Endodermal cell (in vitro differentiated cells): ENCODE data around the gene ARSJ. TPM values are rescaled to one million over a fixed set of nuclear protein-coding genes. Genes with fewer than 3 reads are reported as not detected.
A peak's percentile ranks its signal among the peaks of the same experiment; 100 is the strongest.

Experiments used
- DNase-seq: peaks from one replicate; pipeline ENCODE4 v3.0.0-alpha.2; 2017
- H3K27ac ChIP-seq: 2 replicates; pipeline ENCODE4 v1.5.1; 2013; ENCODE audit warnings: mild to moderate bottlenecking, low read depth, low read length, moderate library complexity
- H3K27me3 ChIP-seq: 2 replicates; pipeline ENCODE4 v1.6.1; 2013; ENCODE audit warnings: mild to moderate bottlenecking, low read length, moderate library complexity; ENCODE audit not compliant: insufficient read depth, control insufficient read depth, poor library complexity, severe bottlenecking
- H3K36me3 ChIP-seq: 2 replicates; pipeline ENCODE4 v1.7.0; 2013; ENCODE audit warnings: mild to moderate bottlenecking, low read length, moderate library complexity; ENCODE audit not compliant: control insufficient read depth, insufficient read depth
- H3K4me1 ChIP-seq: one replicate; pipeline ENCODE4 v1.7.0; 2013; ENCODE audit warnings: low read length; ENCODE audit not compliant: control insufficient read depth, insufficient read depth
- H3K4me3 ChIP-seq: 2 replicates; pipeline ENCODE4 v1.5.1; 2013; ENCODE audit warnings: mild to moderate bottlenecking, low read length, moderate library complexity
- H3K9ac ChIP-seq: 2 replicates; pipeline ENCODE4 v1.6.1; 2013; ENCODE audit warnings: mild to moderate bottlenecking, low read length, moderate library complexity; ENCODE audit not compliant: poor library complexity, severe bottlenecking; ENCODE audit errors: extremely low read depth
- H3K9me3 ChIP-seq: 2 replicates; pipeline ENCODE4 v1.6.1; 2013; ENCODE audit warnings: mild to moderate bottlenecking, low read length, moderate library complexity; ENCODE audit not compliant: control insufficient read depth
- H3K27ac Mint-ChIP-seq: 2 replicates; pipeline ENCODE4 v1.8.0; 2020; ENCODE audit warnings: mixed read lengths
- H3K27me3 Mint-ChIP-seq: 2 replicates; pipeline ENCODE4 v1.8.0; 2021; ENCODE audit warnings: mild to moderate bottlenecking, mixed read lengths; ENCODE audit not compliant: insufficient read depth
- H3K36me3 Mint-ChIP-seq: 2 replicates; pipeline ENCODE4 v1.8.0; 2020; ENCODE audit warnings: low read depth, mixed read lengths
- H3K4me1 Mint-ChIP-seq: 2 replicates; pipeline ENCODE4 v1.8.0; 2020; ENCODE audit warnings: mixed read lengths
- H3K4me3 Mint-ChIP-seq: 2 replicates; pipeline ENCODE4 v1.8.0; 2020; ENCODE audit warnings: mild to moderate bottlenecking, moderate library complexity, mixed read lengths
- H3K9me3 Mint-ChIP-seq: 2 replicates; pipeline ENCODE4 v1.8.0; 2020; ENCODE audit warnings: mild to moderate bottlenecking, mixed read lengths
- CTCF ChIP-seq: fragments of 200-600 bp; sonication (generic); conservative IDR thresholded peaks from 2 replicates; pipeline ENCODE4 v1.5.0; 2021; ENCODE audit warnings: antibody characterized with exemption, mild to moderate bottlenecking
- WGBS, 2 experiments: methylation state at CpG; one replicate each; pipeline versions ENCODE4 v1.1.5 to v1.1.7; 2013; ENCODE audit warnings: missing lambda C conversion rate in 2 of 2, mixed read lengths in 1 of 2; ENCODE audit not compliant: insufficient coverage in 1 of 2, insufficient read length in 1 of 2; 5-methylcytosine and 5-hydroxymethylcytosine counted together
- total RNA-seq, 2 donors: library from RNA; stranded (reverse); fragmentation: NEBNext Ultra II Directional in 1 of 2; extraction: Animal tissue kit (Norgen Biotek cat#: 25700) in 1 of 2; gene quantifications; 2 replicates in 1 of 2; 3 replicates in 1 of 2; pipeline ENCODE4 v1.2.1, GENCODE V29; 2021

ARSJ gene
- total RNA-seq, 2 donors from 2014 or later = 0.35 to 0.77 TPM

GRCh38 chr4:113952452-113953029, 26.9 kb downstream of the ARSJ start:
- TF ChIP-seq CTCF = peak; percentile 91
- Mint-ChIP-seq H3K9me3 (no peaks in the 10 kb centered on the region), H3K4me1 (no peaks in the 10 kb centered on the region), H3K4me3 (no peak overlapping the region), H3K36me3 (no peaks in the 10 kb centered on the region), H3K27ac (no peak overlapping the region), H3K27me3 (peaks cover 7% of the 10 kb centered on the region)
- Histone ChIP-seq H3K4me3 (no peak overlapping the region), H3K9ac (no peak overlapping the region), H3K36me3 (no peaks in the 10 kb centered on the region), H3K27ac (no peak overlapping the region), H3K9me3 (no peaks in the 10 kb centered on the region), H3K27me3 (no peaks in the 10 kb centered on the region), H3K4me1 (no peaks in the 10 kb centered on the region)
- 35 to 47% methylated on average over 7 to 9 of the region's 9 CpGs for WGBS, 2 experiments
- DNase-seq = peak; percentile 80

- H3K27ac Mint-ChIP-seq = no peak overlapping the region
- H3K4me1 Mint-ChIP-seq = no peaks in the 10 kb centered on the region
- H3K9me3 Mint-ChIP-seq = no peaks in the 10 kb centered on the region
- 89 to 98% methylated on average over 4 to 6 of the region's 6 CpGs for WGBS, 2 experiments
- Histone ChIP-seq H3K4me1 (no peaks in the 10 kb centered on the region), H3K9me3 (no peaks in the 10 kb centered on the region), H3K36me3 (no peaks in the 10 kb centered on the region), H3K4me3 (no peak overlapping the region), H3K9ac (no peak overlapping the region), H3K27me3 (no peaks in the 10 kb centered on the region), H3K27ac (no peak overlapping the region)
- no peak for TF ChIP-seq CTCF
- peaks cover 7% of the 10 kb centered on the region for H3K27me3 Mint-ChIP-seq
- DNase-seq = no peak
- no peak overlapping the region for H3K4me3 Mint-ChIP-seq
- H3K36me3 Mint-ChIP-seq = no peaks in the 10 kb centered on the region
Observed at GRCh38 chr4:113951263-113951662, 28.2 kb downstream of the ARSJ start.

GRCh38 chr4:113950207-113950606, 29.2 kb downstream of the ARSJ start:
- H3K36me3 Mint-ChIP-seq = no peaks in the 10 kb centered on the region
- TF ChIP-seq CTCF = no peak
- H3K4me1 Mint-ChIP-seq = no peaks in the 10 kb centered on the region
- peaks cover 7% of the 10 kb centered on the region for H3K27me3 Mint-ChIP-seq
- H3K9me3 Mint-ChIP-seq = no peaks in the 10 kb centered on the region
- H3K4me3 ChIP-seq = no peak overlapping the region
- no peaks in the 10 kb centered on the region for H3K36me3 ChIP-seq
- no peak overlapping the region for H3K27ac ChIP-seq
- H3K27me3 ChIP-seq = no peaks in the 10 kb centered on the region
- no peak overlapping the region for H3K9ac ChIP-seq
- H3K27ac Mint-ChIP-seq = no peak overlapping the region
- H3K4me3 Mint-ChIP-seq = no peak overlapping the region
- no peaks in the 10 kb centered on the region for H3K4me1 ChIP-seq
- DNase-seq = no peak
- no peaks in the 10 kb centered on the region for H3K9me3 ChIP-seq
